GM19452 (cell line): Measurements from ENCODE around the gene ZNF384.

Experiments used
- ATAC-seq: cut with Tn5 transposase; IDR thresholded peaks from one replicate; pipeline ENCODE4 v1.9.1; 2021; ENCODE audit not compliant: unreplicated experiment

Gene ZNF384

DNA sequence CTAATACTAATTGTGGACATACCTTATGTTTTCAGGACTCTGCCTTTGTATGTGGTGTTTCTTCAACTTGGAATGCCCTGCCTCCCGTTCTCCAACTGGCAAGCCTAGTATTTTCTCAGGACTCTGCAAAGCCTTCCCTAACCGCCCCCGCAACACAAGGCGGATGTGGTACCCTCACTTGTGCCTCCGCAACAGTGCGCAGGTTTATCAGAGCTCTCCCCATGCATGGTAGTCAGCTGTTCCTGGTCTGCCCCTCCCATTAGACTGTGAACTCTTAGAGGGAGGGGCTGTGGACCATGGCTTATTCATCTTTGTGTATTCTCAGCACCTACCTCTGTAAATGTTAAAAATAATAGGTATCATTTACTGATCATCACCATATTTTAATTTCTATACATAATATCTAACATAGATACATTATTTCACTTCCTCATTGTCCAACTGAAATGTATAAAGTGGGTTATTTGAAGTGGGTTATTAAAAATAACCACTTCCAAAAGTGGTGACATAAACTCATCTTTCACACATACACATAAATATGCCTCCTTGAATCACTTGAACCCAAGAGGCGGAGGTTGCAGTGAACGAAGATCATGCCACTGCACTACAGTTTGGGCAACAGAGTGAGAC is 62.4 kb downstream of the ZNF384 start:
- no peak for ATAC-seq

DNA sequence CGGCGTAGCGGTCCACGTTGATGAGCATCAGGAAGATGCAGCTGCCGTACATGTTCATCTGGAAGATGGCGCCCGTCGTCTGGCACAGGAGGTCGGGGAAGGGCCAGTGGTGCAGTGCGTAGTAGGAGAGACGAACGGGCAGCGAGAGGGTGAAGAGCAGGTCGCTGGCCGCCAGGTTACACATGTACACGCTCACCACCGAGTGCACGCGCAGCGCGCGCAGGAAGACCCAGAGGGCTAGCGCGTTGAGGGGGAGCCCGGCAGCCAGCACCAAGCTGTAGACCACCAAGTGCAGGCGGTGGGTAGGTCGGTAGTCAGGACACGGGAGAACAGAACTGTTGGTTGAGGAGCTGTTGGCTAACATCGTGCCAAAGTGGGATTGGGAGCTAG is 68.3 kb downstream of the ZNF384 start:
- ATAC-seq = no peak

DNA sequence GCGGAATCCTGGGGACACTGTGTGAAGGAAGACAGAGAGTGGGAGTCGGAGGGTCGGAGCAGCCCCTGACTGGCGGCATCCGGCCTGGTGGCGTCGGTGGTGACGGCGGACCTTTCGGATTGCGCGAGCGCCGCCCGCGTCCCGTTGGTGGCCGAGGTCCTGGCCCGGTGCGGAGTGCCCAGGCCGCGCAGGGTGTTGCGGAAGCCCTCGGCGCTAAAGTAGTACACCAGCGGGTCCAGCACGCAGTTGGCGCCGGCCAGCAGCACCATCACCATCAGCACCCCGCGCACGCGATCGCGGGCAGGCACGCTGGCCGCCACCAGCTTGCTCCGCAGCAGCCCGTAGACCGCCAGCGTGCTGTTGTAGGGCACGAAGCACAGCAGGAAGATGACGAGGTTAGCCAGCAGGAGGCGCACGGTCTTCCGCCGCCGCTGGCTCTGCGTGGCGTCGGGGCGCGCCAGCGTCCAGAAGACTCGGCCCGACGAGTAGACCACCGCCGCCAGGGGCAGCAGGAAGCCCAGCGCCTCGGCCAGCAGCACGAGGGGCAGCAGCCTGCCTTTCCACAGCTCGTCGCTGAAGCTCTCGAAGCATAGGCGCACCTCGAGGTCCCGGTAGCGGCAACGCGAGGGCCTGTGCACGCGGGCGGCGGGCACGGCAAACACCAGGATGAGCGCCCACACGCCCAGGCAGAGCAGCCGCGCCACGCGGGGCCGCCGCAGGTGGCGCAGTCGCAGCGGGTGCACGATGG is 68.9 kb downstream of the ZNF384 start:
- ATAC-seq = no peak

DNA sequence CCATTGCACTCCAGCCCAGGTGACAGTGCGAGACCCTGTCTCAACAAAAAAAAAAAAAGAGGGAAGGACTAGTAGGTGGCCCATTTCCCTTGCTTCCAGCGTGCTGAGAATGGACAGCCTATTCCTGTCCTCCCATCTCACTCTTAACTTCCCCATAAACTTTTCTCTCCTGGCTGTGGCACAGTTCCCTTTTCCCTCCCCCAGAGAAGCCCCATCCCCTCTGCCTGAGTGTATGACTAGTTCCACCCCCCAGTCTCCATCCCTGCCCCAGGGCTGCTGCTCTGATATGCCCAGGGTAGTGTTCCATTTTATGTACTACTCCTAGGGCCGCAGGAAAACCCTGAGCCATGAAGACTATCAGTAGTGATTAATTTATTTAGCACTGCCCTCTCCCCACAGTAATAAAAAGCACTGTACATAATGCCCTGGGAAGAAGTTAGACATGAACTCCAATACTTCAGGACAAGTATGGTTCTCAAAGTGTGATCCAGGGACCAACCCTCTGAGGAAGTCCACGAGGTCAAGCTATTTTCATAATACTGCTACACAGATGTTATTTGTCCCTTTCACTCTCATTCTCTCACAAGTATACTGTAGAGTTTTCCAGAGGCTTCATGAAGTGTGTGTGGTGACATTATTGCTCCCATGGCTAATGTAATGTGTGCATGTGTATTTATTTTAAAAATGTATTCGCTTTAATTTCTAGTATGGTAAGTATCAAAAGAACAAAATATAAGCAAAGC is 70.5 kb downstream of the ZNF384 start:
- ATAC-seq = no peak
